T47D (cell line): ENCODE data around the gene TESMIN.

ENCODE experiments used
- DNase-seq, 2 experiments: peaks; one replicate each; pipeline versions ENCODE4 v3.0.0 to v3.0.0-alpha.2; 2011 to 2012; ENCODE audit warnings: low read depth in 1 of 2, low spot score in 1 of 2
- JUND ChIP-seq: IDR thresholded peaks from 2 replicates; pipeline ENCODE4 v1.6.1; 2012; ENCODE audit warnings: low read depth
- in situ Hi-C: cut with HindIII; loops from 2 replicates; pipeline ENCODE4 v1.10.0; 2016; ENCODE audit warnings: low sequenced_read_pairs, low pct_unique_long_range_greater_than_20kb

Gene TESMIN

DNA sequence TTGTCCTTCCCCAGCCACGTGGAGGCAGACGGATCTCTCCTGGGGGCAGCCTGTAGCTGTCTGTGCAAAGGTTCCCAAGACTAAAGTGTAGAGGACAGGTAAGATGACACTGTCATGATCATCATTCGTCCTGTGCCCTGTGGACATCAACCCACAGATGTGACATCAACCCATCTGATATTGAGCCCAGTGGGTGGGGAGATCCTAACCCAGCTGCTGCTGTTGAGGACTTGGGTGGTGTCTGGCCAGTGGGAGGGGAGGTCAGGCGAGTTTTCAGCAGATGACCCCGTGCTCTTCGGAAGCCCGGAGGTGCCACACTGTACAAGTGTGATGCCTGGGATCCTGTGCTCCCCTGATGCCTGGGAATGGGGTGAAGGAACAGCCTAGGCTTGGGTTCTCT lies 68.2 kb downstream of the TESMIN start:
- no peak for TF ChIP-seq JUND
- in situ Hi-C loops: no loop called here

GRCh38 chr11:68682531-68682961 lies 68.8 kb downstream of the TESMIN start:
- in situ Hi-C loops: no loop called here
- no peak for DNase-seq
- TF ChIP-seq JUND: no peak

More for the DNA sequence above, 68.2 kb downstream of the TESMIN start:
- no peak for DNase-seq

DNA sequence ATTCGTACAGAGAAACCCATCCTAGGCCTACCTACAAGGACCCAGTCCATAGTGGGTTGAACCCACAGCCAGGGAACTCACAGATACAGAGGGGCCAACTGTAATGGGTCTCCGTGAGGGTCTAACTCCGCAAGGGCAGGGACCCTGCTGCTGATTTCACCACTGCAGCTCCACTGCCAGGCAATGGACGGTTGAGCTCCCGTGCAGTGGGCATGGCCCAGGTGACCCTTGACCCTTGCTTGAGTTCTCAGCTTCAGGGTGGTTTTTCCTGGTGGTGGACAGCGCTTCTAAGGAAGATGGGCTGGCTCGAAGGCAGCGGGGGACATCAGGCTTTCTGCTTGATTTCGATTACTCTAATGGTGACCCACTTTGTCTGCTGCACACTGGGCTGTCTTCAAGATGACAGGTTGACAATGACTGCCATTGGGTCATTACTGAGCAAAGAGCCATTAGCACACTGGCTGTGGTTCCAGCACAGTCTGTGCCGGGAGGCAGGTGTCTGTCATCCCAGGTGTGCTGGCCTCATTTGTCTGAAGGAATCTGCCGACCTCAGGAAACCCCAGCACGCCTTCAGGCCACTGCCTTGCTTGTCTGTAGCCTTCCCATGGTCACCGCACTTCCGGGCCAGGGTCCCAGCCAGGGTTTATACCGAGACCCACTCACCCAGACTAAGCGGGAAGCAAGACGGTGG lies 70.6 kb downstream of the TESMIN start:
- DNase-seq: no peak
- in situ Hi-C loops: no loop called here
- no peak for TF ChIP-seq JUND

- no peak for DNase-seq
- no peak for TF ChIP-seq JUND
- in situ Hi-C loops: no loop called here
Observed at GRCh38 chr11:68678031-68678441, 73.3 kb downstream of the TESMIN start.

GRCh38 chr11:68677432-68677831 lies 73.9 kb downstream of the TESMIN start:
- TF ChIP-seq JUND: no peak
- no peak for DNase-seq
- in situ Hi-C loops: no loop called here

- TF ChIP-seq JUND: no peak
- in situ Hi-C loops: no loop called here
- no peak for DNase-seq
Observed at GRCh38 chr11:68674461-68674860, 76.9 kb downstream of the TESMIN start.

DNA sequence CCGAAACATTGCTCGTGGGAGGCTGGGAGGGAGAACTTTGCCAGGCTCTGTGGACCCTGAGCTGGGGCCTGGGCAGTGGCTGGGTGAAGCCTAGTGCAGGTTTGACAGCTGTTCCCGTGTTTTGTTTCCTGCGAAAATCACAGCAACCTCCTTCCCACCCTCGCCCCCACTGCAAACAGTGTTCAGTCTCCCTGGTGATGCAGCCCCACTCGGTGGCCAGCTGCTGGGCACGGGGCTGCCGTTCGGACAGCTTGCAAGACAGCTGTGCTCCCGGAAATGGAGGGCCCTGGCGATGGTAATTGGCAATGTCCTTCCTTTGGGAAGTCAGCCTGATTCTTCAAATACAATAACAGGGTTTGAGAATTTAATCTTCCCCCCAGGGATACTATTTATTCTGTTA lies 77.3 kb downstream of the TESMIN start:
- TF ChIP-seq JUND: no peak
- in situ Hi-C loops: no loop called here
- DNase-seq: no peak

- DNase-seq: peak in 1 of 2 experiments; percentile 31
- TF ChIP-seq JUND: no peak
- in situ Hi-C loops: no loop called here
Observed at GRCh38 chr11:68673306-68673945, 77.9 kb downstream of the TESMIN start.

DNA sequence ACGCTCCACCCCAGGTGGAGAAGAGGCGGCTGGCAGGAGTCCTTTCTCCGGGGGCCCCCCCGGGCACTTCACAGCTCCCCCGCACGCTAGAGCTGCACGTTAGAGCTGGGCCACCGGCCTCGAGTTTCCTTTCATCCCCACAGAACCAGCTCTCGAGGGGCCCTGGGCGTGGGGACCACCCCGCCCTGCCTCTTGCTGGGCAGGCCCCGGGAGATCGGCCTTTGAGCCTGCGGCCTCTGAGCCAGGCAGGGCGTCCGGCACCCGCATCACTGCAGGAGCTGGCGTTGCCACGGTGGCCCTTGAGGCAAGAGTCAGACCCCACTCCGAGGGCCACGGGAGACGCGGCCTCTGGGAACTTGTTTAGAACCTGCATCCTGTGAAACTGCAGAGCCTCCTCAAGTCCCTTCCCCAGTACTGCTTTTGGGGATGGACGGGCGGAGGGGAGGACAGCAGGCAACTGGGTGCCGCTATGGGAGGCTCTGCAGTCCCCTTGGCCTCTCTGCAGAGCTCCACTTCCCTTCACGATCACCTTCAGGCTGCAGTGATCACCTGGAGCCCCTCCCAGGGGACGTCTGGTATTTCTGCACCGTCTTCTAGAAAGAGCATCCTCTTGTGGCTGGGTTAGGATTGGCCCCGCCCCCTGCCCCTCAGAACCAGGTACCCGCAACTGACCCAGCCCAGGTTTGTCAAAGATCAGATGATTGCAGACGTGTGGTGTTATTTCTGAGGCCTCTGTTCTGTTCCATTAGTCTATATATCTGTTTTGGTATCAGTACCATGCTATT lies 80.9 kb downstream of the TESMIN start:
- in situ Hi-C loops: no loop called here

GRCh38 chr11:68669301-68670090 lies 81.8 kb downstream of the TESMIN start:
- TF ChIP-seq JUND: no peak
- in situ Hi-C loops: no loop called here

More for the DNA sequence above, 80.9 kb downstream of the TESMIN start:
- DNase-seq: no peak
- TF ChIP-seq JUND: no peak

GRCh38 chr11:68667511-68668500 lies 83.5 kb downstream of the TESMIN start:
- no peak for TF ChIP-seq JUND
- in situ Hi-C loops: no loop called here
- no peak for DNase-seq

More at GRCh38 chr11:68669301-68670090, 81.8 kb downstream of the TESMIN start:
- DNase-seq: no peak
